H9 (cell line): ENCODE measurements around the gene HIGD2B. TPM values are rescaled to one million over a fixed set of nuclear protein-coding genes. Genes with fewer than 3 reads are reported as not detected.

Experiments
- DNase-seq: peaks from one replicate; pipeline ENCODE4 v3.0.0-alpha.2; 2017
- H2AFZ ChIP-seq: one replicate; pipeline ENCODE4 v1.6.1; 2013; ENCODE audit warnings: mild to moderate bottlenecking, low read length, control low read depth, moderate library complexity
- H2AK5ac ChIP-seq: 2 replicates; pipeline ENCODE4 v1.6.1; 2013; ENCODE audit warnings: low read length, control low read depth, mixed read lengths; ENCODE audit not compliant: insufficient read length
- H2BK120ac ChIP-seq: one replicate; pipeline ENCODE4 v1.6.1; 2013; ENCODE audit warnings: low read depth, mild to moderate bottlenecking, low read length, control low read depth, inconsistent platforms; ENCODE audit not compliant: poor library complexity, severe bottlenecking
- H2BK12ac ChIP-seq: 2 replicates; pipeline ENCODE4 v1.6.1; 2013; ENCODE audit warnings: low read length, control low read depth, mixed read lengths, low read depth; ENCODE audit not compliant: insufficient read length
- H2BK15ac ChIP-seq: 2 replicates; pipeline ENCODE4 v1.6.1; 2013; ENCODE audit warnings: low read depth, low read length, control low read depth
- H2BK20ac ChIP-seq: one replicate; pipeline ENCODE4 v1.6.1; 2013; ENCODE audit warnings: low read depth, mild to moderate bottlenecking, low read length, control low read depth, inconsistent platforms; ENCODE audit not compliant: poor library complexity, severe bottlenecking
- H2BK5ac ChIP-seq: 2 replicates; pipeline ENCODE4 v1.6.1; 2013; ENCODE audit warnings: low read length, control low read depth, mixed read lengths; ENCODE audit not compliant: insufficient read length
- H3K14ac ChIP-seq: 2 replicates; pipeline ENCODE4 v1.6.1; 2013; ENCODE audit warnings: low read length, control low read depth; ENCODE audit not compliant: insufficient read depth
- H3K18ac ChIP-seq: 2 replicates; pipeline ENCODE4 v1.6.1; 2013; ENCODE audit warnings: low read depth, mild to moderate bottlenecking, mixed read lengths, low read length, control low read depth; ENCODE audit not compliant: insufficient read length
- H3K23ac ChIP-seq: 2 replicates; pipeline ENCODE4 v1.6.1; 2013; ENCODE audit warnings: low read length, control low read depth, mixed read lengths, low read depth; ENCODE audit not compliant: insufficient read length
- H3K23me2 ChIP-seq: 2 replicates; pipeline ENCODE4 v1.6.1; 2013; ENCODE audit warnings: low read depth, mild to moderate bottlenecking, mixed read lengths, low read length, control low read depth; ENCODE audit not compliant: insufficient read length, poor library complexity, severe bottlenecking
- H3K27ac ChIP-seq: 2 replicates; pipeline ENCODE4 v1.5.1; 2013; ENCODE audit warnings: low read length, control low read depth, mixed read lengths, low read depth; ENCODE audit not compliant: insufficient read length
- H3K27me3 ChIP-seq: 2 replicates; pipeline ENCODE4 v1.6.1; 2013; ENCODE audit warnings: low read length, control low read depth, inconsistent platforms; ENCODE audit not compliant: insufficient read depth
- H3K4ac ChIP-seq: 2 replicates; pipeline ENCODE4 v1.6.1; 2013; ENCODE audit warnings: low read depth, mild to moderate bottlenecking, control low read depth, inconsistent platforms, low read length, moderate library complexity
- H3K4me1 ChIP-seq: 2 replicates; pipeline ENCODE4 v1.6.1; 2013; ENCODE audit warnings: low read length, control low read depth, inconsistent platforms; ENCODE audit not compliant: insufficient read depth
- H3K4me2 ChIP-seq: 2 replicates; pipeline ENCODE4 v1.6.1; 2013; ENCODE audit warnings: low read length, control low read depth, mixed read lengths; ENCODE audit not compliant: insufficient read length, insufficient read depth
- H3K56ac ChIP-seq: 2 replicates; pipeline ENCODE4 v1.6.1; 2013; ENCODE audit warnings: low read depth, mild to moderate bottlenecking, mixed read lengths, low read length, control low read depth; ENCODE audit not compliant: insufficient read length
- H3K79me1 ChIP-seq: 2 replicates; pipeline ENCODE4 v1.6.1; 2013; ENCODE audit warnings: low read depth, mild to moderate bottlenecking, moderate library complexity, low read length, control low read depth, inconsistent platforms; ENCODE audit not compliant: insufficient read depth, poor library complexity, severe bottlenecking
- H3K79me2 ChIP-seq: 2 replicates; pipeline ENCODE4 v1.6.1; 2013; ENCODE audit warnings: low read length, control low read depth, inconsistent platforms; ENCODE audit not compliant: insufficient read depth
- H3K9ac ChIP-seq: 2 replicates; pipeline ENCODE4 v1.6.1; 2013; ENCODE audit warnings: low read length, control low read depth, mixed read lengths; ENCODE audit not compliant: insufficient read length; ENCODE audit errors: extremely low read depth
- H3K9me3 ChIP-seq: one replicate; pipeline ENCODE4 v1.6.1; 2013; ENCODE audit warnings: low read depth, low read length, inconsistent platforms; ENCODE audit not compliant: control insufficient read depth
- H3T11ph ChIP-seq: one replicate; pipeline ENCODE4 v1.6.1; 2013; ENCODE audit warnings: mild to moderate bottlenecking, low read length, control low read depth, inconsistent platforms
- H4K20me1 ChIP-seq: one replicate; pipeline ENCODE4 v1.6.1; 2013; ENCODE audit not compliant: control insufficient read depth, insufficient read length, insufficient read depth
- H4K5ac ChIP-seq: 2 replicates; pipeline ENCODE4 v1.6.1; 2013; ENCODE audit warnings: low read depth, mild to moderate bottlenecking, mixed read lengths, low read length, control low read depth; ENCODE audit not compliant: insufficient read length
- H4K8ac ChIP-seq: replicated peaks from 2 replicates; pipeline ENCODE4 v1.6.1; 2013; ENCODE audit warnings: low read length, control low read depth, mixed read lengths, low read depth; ENCODE audit not compliant: insufficient read length
- H4K91ac ChIP-seq: 2 replicates; pipeline ENCODE4 v1.6.1; 2013; ENCODE audit warnings: low read depth, mild to moderate bottlenecking, moderate library complexity, mixed read lengths, low read length, control low read depth; ENCODE audit not compliant: insufficient read length
- H3K27ac Mint-ChIP-seq, 3 experiments: 2 replicates in 2 of 3; 3 replicates in 1 of 3; pipeline ENCODE4 v1.8.0; 2020 to 2021; ENCODE audit warnings: mixed read lengths in 3 of 3, mild to moderate bottlenecking in 1 of 3, moderate library complexity in 1 of 3
- H3K27me3 Mint-ChIP-seq: 2 replicates; pipeline ENCODE4 v1.8.0; 2021; ENCODE audit warnings: low read depth, mild to moderate bottlenecking, moderate library complexity, mixed read lengths
- H3K36me3 Mint-ChIP-seq, 3 experiments: 2 replicates in 2 of 3; 3 replicates in 1 of 3; pipeline ENCODE4 v1.8.0; 2020 to 2021; ENCODE audit warnings: low read depth in 3 of 3, mixed read lengths in 3 of 3; ENCODE audit not compliant: insufficient read depth in 1 of 3
- H3K4me1 Mint-ChIP-seq, 2 experiments: 2 replicates each; pipeline ENCODE4 v1.8.0; 2020; ENCODE audit warnings: mixed read lengths in 2 of 2
- H3K4me3 Mint-ChIP-seq, 2 experiments: 2 replicates in 1 of 2; 3 replicates in 1 of 2; pipeline ENCODE4 v1.8.0; 2020 to 2021; ENCODE audit warnings: mild to moderate bottlenecking in 2 of 2, mixed read lengths in 2 of 2, moderate library complexity in 1 of 2
- H3K9me3 Mint-ChIP-seq, 2 experiments: 2 replicates in 1 of 2; 3 replicates in 1 of 2; pipeline ENCODE4 v1.8.0; 2020; ENCODE audit warnings: mild to moderate bottlenecking in 2 of 2, mixed read lengths in 2 of 2, moderate library complexity in 1 of 2
- WGBS: extraction: QIAGEN DNeasy Blood & Tissue Kit; methylation state at CpG from one replicate; pipeline ENCODE4 v1.1.7; 2013; ENCODE audit warnings: missing lambda C conversion rate, low lambda C conversion rate, mixed read lengths; ENCODE audit not compliant: insufficient read length; ENCODE audit errors: extremely low coverage; 5-methylcytosine and 5-hydroxymethylcytosine counted together
- total RNA-seq: library from RNA; stranded (reverse); gene quantifications from 2 replicates; pipeline ENCODE4 v1.2.1, GENCODE V29; 2021
- TF ChIP-seq, protein P1 (sequence below): fragments of 200-600 bp; sonication (generic); conservative IDR thresholded peaks from 3 replicates; pipeline ENCODE4 v1.8.0; 2021; ENCODE audit warnings: antibody characterized with exemption, mild to moderate bottlenecking

The HIGD2B gene
- total RNA-seq, 1 experiment from 2014 or later = not detected

DNA sequence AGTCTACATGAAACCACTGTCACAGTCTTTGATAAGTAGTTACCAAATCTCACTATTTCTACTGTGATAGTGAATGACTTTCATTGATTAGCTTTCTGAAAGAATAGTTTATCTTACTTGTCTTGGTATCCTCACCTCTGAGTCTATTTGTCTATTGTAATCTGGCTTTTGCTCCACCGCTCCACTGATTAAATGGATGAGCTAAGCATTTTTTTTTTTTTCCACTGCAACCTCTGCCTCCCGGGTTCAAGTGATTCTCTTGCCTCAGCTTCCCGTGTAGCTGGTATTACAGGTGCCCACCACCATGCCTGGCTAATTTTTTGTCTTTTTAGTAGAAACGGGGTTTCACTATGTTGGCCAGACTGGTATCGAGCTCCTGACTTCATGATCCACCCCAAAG is 13.0 kb upstream of the HIGD2B start:
- DNase-seq = no peak
- Histone ChIP-seq H3T11ph (no peak overlapping the region), H3K27ac (no peak overlapping the region), H2AFZ (no peak overlapping the region), H2BK5ac (no peak overlapping the region), H3K9ac (no peak overlapping the region), H3K23me2 (no peaks in the 10 kb centered on the region), H3K23ac (no peak overlapping the region), H3K27me3 (no peaks in the 10 kb centered on the region), H2BK12ac (no peak overlapping the region), H3K14ac (no peak overlapping the region), H4K20me1 (no peaks in the 10 kb centered on the region), H2BK20ac (no peak overlapping the region), H4K5ac (no peak overlapping the region), H2BK120ac (no peak overlapping the region), H2BK15ac (no peak overlapping the region), H3K9me3 (no peaks in the 10 kb centered on the region), H3K79me2 (no peaks in the 10 kb centered on the region), H3K18ac (no peak overlapping the region), H3K4me1 (no peaks in the 10 kb centered on the region), H4K8ac (no peak overlapping the region), H2AK5ac (no peak overlapping the region), H3K4ac (no peak overlapping the region), H3K56ac (no peak overlapping the region), H4K91ac (no peak overlapping the region), H3K4me2 (no peak overlapping the region), H3K79me1 (no peaks in the 10 kb centered on the region)
- no peak overlapping the region for H3K27ac Mint-ChIP-seq
- TF ChIP-seq, protein P1, sequence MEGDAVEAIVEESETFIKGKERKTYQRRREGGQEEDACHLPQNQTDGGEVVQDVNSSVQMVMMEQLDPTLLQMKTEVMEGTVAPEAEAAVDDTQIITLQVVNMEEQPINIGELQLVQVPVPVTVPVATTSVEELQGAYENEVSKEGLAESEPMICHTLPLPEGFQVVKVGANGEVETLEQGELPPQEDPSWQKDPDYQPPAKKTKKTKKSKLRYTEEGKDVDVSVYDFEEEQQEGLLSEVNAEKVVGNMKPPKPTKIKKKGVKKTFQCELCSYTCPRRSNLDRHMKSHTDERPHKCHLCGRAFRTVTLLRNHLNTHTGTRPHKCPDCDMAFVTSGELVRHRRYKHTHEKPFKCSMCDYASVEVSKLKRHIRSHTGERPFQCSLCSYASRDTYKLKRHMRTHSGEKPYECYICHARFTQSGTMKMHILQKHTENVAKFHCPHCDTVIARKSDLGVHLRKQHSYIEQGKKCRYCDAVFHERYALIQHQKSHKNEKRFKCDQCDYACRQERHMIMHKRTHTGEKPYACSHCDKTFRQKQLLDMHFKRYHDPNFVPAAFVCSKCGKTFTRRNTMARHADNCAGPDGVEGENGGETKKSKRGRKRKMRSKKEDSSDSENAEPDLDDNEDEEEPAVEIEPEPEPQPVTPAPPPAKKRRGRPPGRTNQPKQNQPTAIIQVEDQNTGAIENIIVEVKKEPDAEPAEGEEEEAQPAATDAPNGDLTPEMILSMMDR = no peak
- H3K9me3 Mint-ChIP-seq = no peaks in the 10 kb centered on the region
- peaks cover 0 to 4% (median 0%) of the 10 kb centered on the region in 3 experiments; a peak in 1 of 7 replicates for H3K36me3 Mint-ChIP-seq
- no peaks in the 10 kb centered on the region for H3K27me3 Mint-ChIP-seq
- H3K4me1 Mint-ChIP-seq = no peaks in the 10 kb centered on the region
- no CpG with 5 or more reads among the region's 5 CpGs for WGBS
- no peak overlapping the region for H3K4me3 Mint-ChIP-seq
